HepG2 (cell line): Measurements from ENCODE around the gene FDXACB1. TPM values are rescaled to one million over a fixed set of nuclear protein-coding genes. Genes with fewer than 3 reads are reported as not detected.

Experiments used
- BHLHE40 ChIP-seq: IDR thresholded peaks from 2 replicates; pipeline ENCODE4 v1.6.1; 2011; ENCODE audit warnings: low read length, improper control_type of control experiment
- FOXM1 ChIP-seq: sonication (generic); formaldehyde crosslinking; IDR thresholded peaks from 2 replicates; pipeline ENCODE4 v1.5.0; 2020; ENCODE audit warnings: missing genetic modification reagents
- FOXP1 ChIP-seq, 2 experiments: fragments of 450-650 bp in 1 of 2; IDR thresholded peaks; 2 replicates each; pipeline ENCODE4 v1.6.1; 2017 to 2018; ENCODE audit warnings: antibody characterized with exemption in 1 of 2
- JARID2 ChIP-seq: sonication (generic); formaldehyde crosslinking; IDR thresholded peaks from 2 replicates; pipeline ENCODE4 v1.8.1; 2023; ENCODE audit warnings: missing genetic modification reagents, inconsistent platforms; ENCODE audit not compliant: insufficient replicate concordance
- JDP2 ChIP-seq: sonication (generic); formaldehyde crosslinking; IDR thresholded peaks from 2 replicates; pipeline ENCODE4 v1.8.1; 2022; ENCODE audit warnings: missing genetic modification reagents, borderline replicate concordance
- KMT2B ChIP-seq: IDR thresholded peaks from 2 replicates; pipeline ENCODE4 v1.6.1; 2016; ENCODE audit warnings: missing genetic modification reagents, missing compliant biosample characterization
- REPIN1 ChIP-seq: sonication (generic); formaldehyde crosslinking; IDR thresholded peaks from 2 replicates; pipeline ENCODE4 v1.8.0; 2022; ENCODE audit warnings: missing genetic modification reagents, low read depth, mild to moderate bottlenecking, borderline replicate concordance
- SMYD3 ChIP-seq: sonication (generic); formaldehyde crosslinking; IDR thresholded peaks from 2 replicates; pipeline ENCODE4 v1.8.1; 2023; ENCODE audit warnings: mild to moderate bottlenecking, missing genetic modification reagents
- STAG1 ChIP-seq: sonication (generic); formaldehyde crosslinking; IDR thresholded peaks from 2 replicates; pipeline ENCODE4 v1.4.0; 2020; ENCODE audit warnings: missing genetic modification reagents
- THAP11 ChIP-seq: IDR thresholded peaks from 2 replicates; pipeline ENCODE4 v1.6.1; 2016; ENCODE audit warnings: missing biosample characterization, missing genetic modification reagents
- XRCC5 ChIP-seq: fragments of 200-400 bp; formaldehyde crosslinking; optimal IDR thresholded peaks from 2 replicates; pipeline ENCODE3; 2017; ENCODE audit warnings: mild to moderate bottlenecking, low read length
- ZFP41 ChIP-seq: sonication (generic); formaldehyde crosslinking; IDR thresholded peaks from 2 replicates; pipeline ENCODE4 v1.4.0; 2020; ENCODE audit warnings: mild to moderate bottlenecking, missing genetic modification reagents, borderline replicate concordance
- ZMAT3 ChIP-seq: sonication (generic); formaldehyde crosslinking; conservative IDR thresholded peaks from 2 replicates; pipeline ENCODE4 v1.7.0; 2021; ENCODE audit warnings: missing genetic modification reagents
- ZNF496 ChIP-seq: sonication (generic); formaldehyde crosslinking; IDR thresholded peaks from 2 replicates; pipeline ENCODE4 v1.8.1; 2023; ENCODE audit warnings: mild to moderate bottlenecking, moderate library complexity, missing genetic modification reagents; ENCODE audit not compliant: insufficient replicate concordance
- ZNF570 ChIP-seq: sonication (generic); formaldehyde crosslinking; IDR thresholded peaks from 2 replicates; pipeline ENCODE4 v1.4.0; 2020; ENCODE audit warnings: mild to moderate bottlenecking, missing genetic modification reagents, borderline replicate concordance
- ZNF703 ChIP-seq: sonication (generic); formaldehyde crosslinking; IDR thresholded peaks from 2 replicates; pipeline ENCODE4 v1.5.1; 2020; ENCODE audit warnings: missing genetic modification reagents, mild to moderate bottlenecking, moderate library complexity, borderline replicate concordance
- ZUFSP ChIP-seq: sonication (generic); formaldehyde crosslinking; IDR thresholded peaks from 2 replicates; pipeline ENCODE4 v1.9.0; 2021; ENCODE audit warnings: missing genetic modification reagents, mild to moderate bottlenecking, borderline replicate concordance
- polyA plus RNA-seq, 8 experiments: library from polyadenylated mRNA; depleted of rRNA in 3 of 8; stranded (reverse) in 7 of 8; unstranded in 1 of 8; fragments of >200 nt; fragmentation: Illumina TruSeq in 4 of 8; extraction: Trizol in 4 of 8; gene quantifications; 2 replicates each; pipeline versions ENCODE4 v1.2.1 to v1.2.3, GENCODE V29; 2011 to 2016; ENCODE audit warnings: low read depth in 4 of 8, missing spikeins in 1 of 8, mixed read lengths in 1 of 8; ENCODE audit not compliant: insufficient read depth in 1 of 8
- total RNA-seq, 5 experiments: library from RNA; depleted of rRNA; stranded (reverse); fragments of >200 nt; fragmentation: Illumina TruSeq; extraction: Trizol; gene quantifications; 2 replicates each; pipeline ENCODE4 v1.2.3, GENCODE V29; 2016; ENCODE audit warnings: low read depth in 1 of 5
- TF ChIP-seq, protein P1 (sequence below): sonication (generic); formaldehyde crosslinking; IDR thresholded peaks from 2 replicates; pipeline ENCODE4 v1.5.0; 2020; ENCODE audit warnings: missing genetic modification reagents
- TF ChIP-seq, protein P2 (sequence below): sonication (generic); formaldehyde crosslinking; IDR thresholded peaks from 2 replicates; pipeline ENCODE4 v1.4.0; 2020; ENCODE audit warnings: mild to moderate bottlenecking, missing genetic modification reagents, borderline replicate concordance

FDXACB1 gene
- total and polyA plus RNA-seq, 2 of the 13 experiments (the other 11 are each of a cell fraction or from before 2014, with no cell fraction given): 1.1 to 3.4 TPM

DNA sequence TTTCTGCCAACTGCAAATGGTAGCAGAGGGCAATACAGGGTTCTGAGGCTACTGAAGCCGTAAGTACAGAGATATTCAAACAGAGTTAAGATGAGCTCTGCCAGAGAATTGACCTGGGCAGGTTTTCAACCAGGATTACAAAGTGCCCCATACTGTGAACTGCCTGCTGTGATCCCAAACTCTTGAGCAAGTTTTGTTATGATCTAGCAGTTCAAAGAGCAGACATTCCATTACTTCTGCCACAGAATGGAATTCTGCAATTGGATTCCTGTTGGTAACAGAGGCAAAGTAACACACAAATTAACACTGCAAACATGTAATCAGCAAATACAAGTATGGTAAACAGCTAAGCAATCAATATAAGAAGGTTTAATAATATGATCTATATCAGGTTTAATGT is 38.8 kb downstream of the FDXACB1 start (continued):
- TF ChIP-seq STAG1 (CRISPR knock-in tag): peak; percentile 17; the same call in 1 of the 2 replicates
- peak; percentile 41; the same call in 1 of the 2 replicates for TF ChIP-seq THAP11
- no peak for TF ChIP-seq KMT2B (CRISPR knock-in tag)
- TF ChIP-seq JDP2 (CRISPR knock-in tag): no peak
- peak; percentile 91 for TF ChIP-seq FOXP1 (IDR thresholded peaks at IDR 0.05)
- TF ChIP-seq FOXP1 (CRISPR knock-in tag; IDR thresholded peaks at IDR 0.05): peak; percentile 95
- TF ChIP-seq XRCC5: no peak
- no peak for TF ChIP-seq BHLHE40
- no peak for TF ChIP-seq JARID2 (CRISPR knock-in tag)
- 0 out of 2 replicates have a peak, but pooled peaks have one; percentile 44 for TF ChIP-seq REPIN1
- TF ChIP-seq ZNF703 (CRISPR knock-in tag): no peak
- TF ChIP-seq ZNF496 (CRISPR knock-in tag): no peak
- TF ChIP-seq, protein P1, sequence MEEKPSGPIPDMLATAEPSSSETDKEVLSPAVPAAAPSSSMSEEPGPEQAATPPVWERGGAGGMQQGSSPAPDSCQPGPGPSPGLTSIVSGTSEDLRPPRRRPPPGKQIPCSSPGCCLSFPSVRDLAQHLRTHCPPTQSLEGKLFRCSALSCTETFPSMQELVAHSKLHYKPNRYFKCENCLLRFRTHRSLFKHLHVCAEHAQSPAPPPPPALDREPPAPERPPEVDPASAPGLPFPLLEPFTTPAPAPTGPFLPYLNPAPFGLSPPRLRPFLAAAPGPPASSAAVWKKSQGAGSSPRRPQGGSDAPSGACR (CRISPR knock-in tag): no peak
- no peak for TF ChIP-seq SMYD3 (CRISPR knock-in tag)
- TF ChIP-seq ZNF570: no peak
- TF ChIP-seq, protein P2, sequence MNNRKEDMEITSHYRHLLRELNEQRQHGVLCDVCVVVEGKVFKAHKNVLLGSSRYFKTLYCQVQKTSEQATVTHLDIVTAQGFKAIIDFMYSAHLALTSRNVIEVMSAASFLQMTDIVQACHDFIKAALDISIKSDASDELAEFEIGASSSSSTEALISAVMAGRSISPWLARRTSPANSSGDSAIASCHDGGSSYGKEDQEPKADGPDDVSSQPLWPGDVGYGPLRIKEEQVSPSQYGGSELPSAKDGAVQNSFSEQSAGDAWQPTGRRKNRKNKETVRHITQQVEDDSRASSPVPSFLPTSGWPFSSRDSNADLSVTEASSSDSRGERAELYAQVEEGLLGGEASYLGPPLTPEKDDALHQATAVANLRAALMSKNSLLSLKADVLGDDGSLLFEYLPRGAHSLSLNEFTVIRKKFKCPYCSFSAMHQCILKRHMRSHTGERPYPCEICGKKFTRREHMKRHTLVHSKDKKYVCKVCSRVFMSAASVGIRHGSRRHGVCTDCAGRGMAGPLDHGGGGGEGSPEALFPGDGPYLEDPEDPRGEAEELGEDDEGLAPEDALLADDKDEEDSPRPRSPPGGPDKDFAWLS (CRISPR knock-in tag): no peak
- no peak for TF ChIP-seq ZUFSP (CRISPR knock-in tag)
- TF ChIP-seq FOXM1 (CRISPR knock-in tag): no peak
- no peak for TF ChIP-seq ZMAT3 (CRISPR knock-in tag)
- TF ChIP-seq ZFP41: no peak
